Muscle layer of colon (tissue), 2 donors: ENCODE measurements around the gene PALLD.

ENCODE experiments used
- H3K27ac ChIP-seq: one replicate; pipeline ENCODE4 v1.7.0; 2013; ENCODE audit warnings: low read depth, mild to moderate bottlenecking, low read length, moderate library complexity
- H3K27me3 ChIP-seq, 2 donors: one replicate each; pipeline ENCODE4 v1.7.0; 2013; ENCODE audit warnings: low read length in 2 of 2, mild to moderate bottlenecking in 2 of 2; ENCODE audit not compliant: insufficient read depth in 2 of 2, control insufficient read depth in 1 of 2
- H3K36me3 ChIP-seq: one replicate; pipeline ENCODE4 v1.7.0; 2013; ENCODE audit warnings: mild to moderate bottlenecking, low read length; ENCODE audit not compliant: insufficient read depth
- H3K4me1 ChIP-seq: one replicate; pipeline ENCODE4 v1.7.0; 2013; ENCODE audit warnings: mild to moderate bottlenecking, low read length; ENCODE audit not compliant: insufficient read depth
- H3K4me3 ChIP-seq, 2 donors: one replicate each; pipeline ENCODE4 v1.7.0; 2013; ENCODE audit warnings: low read length in 2 of 2, low read depth in 1 of 2, mild to moderate bottlenecking in 1 of 2, moderate library complexity in 1 of 2
- H3K9ac ChIP-seq: one replicate; pipeline ENCODE4 v1.7.0; 2013; ENCODE audit warnings: low read length
- H3K9me3 ChIP-seq: one replicate; pipeline ENCODE4 v1.7.0; 2013; ENCODE audit warnings: mild to moderate bottlenecking, low read length
- donor health status: abdominal sarcoma.
- donor health status: Adenocarcinoma of cecum.

PALLD gene

DNA sequence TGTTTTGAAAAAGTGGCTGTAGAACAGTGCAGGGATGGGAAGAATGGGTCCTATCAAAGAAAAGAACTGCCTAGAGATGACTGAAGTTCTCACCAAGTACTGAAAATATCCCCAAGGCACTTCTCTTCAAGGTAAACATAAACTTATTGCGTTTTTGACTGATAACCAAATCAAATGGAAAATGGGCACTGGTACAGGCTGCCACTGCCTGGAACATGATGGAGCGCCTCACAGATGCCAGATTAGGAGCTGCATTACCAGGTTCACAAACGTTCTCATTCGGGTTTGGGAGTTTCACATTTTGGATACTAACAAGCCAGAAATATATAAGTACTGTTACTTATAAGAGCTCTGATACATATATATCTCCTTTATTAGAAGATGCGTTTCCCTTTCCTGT is 371.9 kb downstream of the PALLD start:
- Histone ChIP-seq H3K27me3 (no peaks in the 10 kb centered on the region), H3K9ac (no peak overlapping the region), H3K27ac (peak overlapping the region; percentile 42), H3K9me3 (no peaks in the 10 kb centered on the region), H3K4me1 (peaks cover 86% of the 10 kb centered on the region), H3K36me3 (peaks cover 10% of the 10 kb centered on the region), H3K4me3 (no peak overlapping the region)

DNA sequence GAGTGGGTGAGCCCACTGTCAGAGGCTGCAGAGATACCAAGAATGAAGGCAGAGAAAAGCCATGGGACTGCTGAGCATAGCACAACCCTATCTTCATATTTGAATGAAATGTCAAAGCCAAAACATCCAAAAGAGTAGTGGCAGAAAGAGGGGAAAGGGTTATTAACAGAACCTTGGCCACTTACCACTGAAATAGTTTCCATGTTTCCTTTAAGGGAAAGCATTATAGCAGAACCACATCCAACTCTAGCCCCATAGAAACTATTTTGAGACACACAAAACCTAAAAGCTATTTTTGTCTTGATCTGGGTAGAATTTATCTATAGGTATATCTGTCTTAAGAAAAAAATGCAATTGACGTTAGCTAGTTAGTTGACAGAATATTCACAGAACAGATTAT is 373.2 kb downstream of the PALLD start:
- H3K9me3 ChIP-seq: no peaks in the 10 kb centered on the region
- no peak overlapping the region for H3K4me3 ChIP-seq
- H3K4me1 ChIP-seq: peaks cover 86% of the 10 kb centered on the region
- no peak overlapping the region for H3K27ac ChIP-seq
- no peak overlapping the region for H3K9ac ChIP-seq
- H3K27me3 ChIP-seq: no peaks in the 10 kb centered on the region
- peaks cover 14% of the 10 kb centered on the region for H3K36me3 ChIP-seq

DNA sequence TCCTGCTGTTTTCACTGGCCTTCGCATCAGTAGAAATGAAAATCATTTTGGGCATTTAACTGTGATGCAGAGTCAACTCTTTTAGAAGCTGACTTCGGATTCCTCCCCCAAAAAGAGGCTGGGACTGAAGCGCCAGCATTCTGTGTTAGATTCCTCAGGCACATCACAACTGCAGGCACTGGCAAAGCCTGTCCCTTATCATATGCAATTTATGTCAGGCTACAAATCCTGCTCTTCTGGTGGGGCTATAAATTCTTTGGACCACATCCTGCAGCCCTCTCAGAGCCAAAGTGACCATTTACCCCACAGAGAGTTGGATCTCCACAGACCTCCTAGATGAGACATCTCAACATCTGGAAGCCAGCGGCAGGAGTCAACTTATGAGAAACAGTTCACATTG is 374.8 kb downstream of the PALLD start:
- H3K27ac ChIP-seq: no peak overlapping the region

DNA sequence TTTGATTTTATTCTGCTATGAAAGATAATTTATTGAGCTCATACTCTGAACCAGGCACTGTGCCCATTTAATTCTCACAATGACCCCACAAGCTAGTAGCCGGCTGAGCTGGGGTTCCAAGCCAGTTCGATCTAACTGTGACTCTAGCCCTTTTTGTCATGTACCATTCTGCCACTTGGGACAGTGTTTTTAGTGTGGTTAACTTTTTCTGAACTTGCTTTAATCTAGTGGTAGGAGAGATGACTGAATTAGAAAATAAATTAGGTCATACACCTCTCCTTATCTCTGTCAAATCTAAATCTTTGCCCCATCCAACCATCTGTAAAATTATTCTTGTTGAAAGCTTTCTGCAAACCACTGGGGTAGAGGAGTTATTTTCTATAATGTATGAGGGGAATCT is 377.2 kb downstream of the PALLD start:
- H3K9me3 ChIP-seq: no peaks in the 10 kb centered on the region
- H3K36me3 ChIP-seq: peaks cover 12% of the 10 kb centered on the region
- H3K27ac ChIP-seq: peak overlapping the region; percentile 1
- no peak overlapping the region for H3K9ac ChIP-seq
- H3K4me1 ChIP-seq: peaks cover 91% of the 10 kb centered on the region
- no peaks in the 10 kb centered on the region for H3K27me3 ChIP-seq
- no peak overlapping the region for H3K4me3 ChIP-seq

More for the DNA sequence above, 374.8 kb downstream of the PALLD start:
- Histone ChIP-seq H3K4me1 (peaks cover 93% of the 10 kb centered on the region), H3K4me3 (peak overlapping the region in 1 of 2 donors; percentile 7), H3K9ac (no peak overlapping the region), H3K9me3 (no peaks in the 10 kb centered on the region), H3K27me3 (no peaks in the 10 kb centered on the region), H3K36me3 (peaks cover 14% of the 10 kb centered on the region)

DNA sequence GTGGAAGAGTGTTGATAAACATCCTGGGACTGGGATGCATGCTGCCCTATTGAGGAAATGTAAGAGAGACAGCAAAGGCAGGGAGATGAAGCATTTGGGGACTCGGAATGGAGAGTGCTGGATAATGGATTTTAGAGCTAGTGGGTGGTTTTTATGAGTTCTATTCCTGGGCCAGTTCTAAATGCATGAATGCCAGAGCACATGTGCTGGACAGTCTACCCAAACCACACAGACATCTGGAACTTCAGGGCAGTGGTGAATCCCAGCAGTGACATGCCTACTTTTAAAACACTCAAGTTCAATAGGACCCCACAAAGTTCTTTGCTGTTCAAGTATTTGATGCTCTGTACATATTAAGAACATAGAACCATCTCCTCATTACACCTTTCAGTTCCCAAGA is 379.3 kb downstream of the PALLD start:
- peaks cover 21% of the 10 kb centered on the region for H3K36me3 ChIP-seq
- H3K4me1 ChIP-seq: peaks cover 92% of the 10 kb centered on the region

DNA sequence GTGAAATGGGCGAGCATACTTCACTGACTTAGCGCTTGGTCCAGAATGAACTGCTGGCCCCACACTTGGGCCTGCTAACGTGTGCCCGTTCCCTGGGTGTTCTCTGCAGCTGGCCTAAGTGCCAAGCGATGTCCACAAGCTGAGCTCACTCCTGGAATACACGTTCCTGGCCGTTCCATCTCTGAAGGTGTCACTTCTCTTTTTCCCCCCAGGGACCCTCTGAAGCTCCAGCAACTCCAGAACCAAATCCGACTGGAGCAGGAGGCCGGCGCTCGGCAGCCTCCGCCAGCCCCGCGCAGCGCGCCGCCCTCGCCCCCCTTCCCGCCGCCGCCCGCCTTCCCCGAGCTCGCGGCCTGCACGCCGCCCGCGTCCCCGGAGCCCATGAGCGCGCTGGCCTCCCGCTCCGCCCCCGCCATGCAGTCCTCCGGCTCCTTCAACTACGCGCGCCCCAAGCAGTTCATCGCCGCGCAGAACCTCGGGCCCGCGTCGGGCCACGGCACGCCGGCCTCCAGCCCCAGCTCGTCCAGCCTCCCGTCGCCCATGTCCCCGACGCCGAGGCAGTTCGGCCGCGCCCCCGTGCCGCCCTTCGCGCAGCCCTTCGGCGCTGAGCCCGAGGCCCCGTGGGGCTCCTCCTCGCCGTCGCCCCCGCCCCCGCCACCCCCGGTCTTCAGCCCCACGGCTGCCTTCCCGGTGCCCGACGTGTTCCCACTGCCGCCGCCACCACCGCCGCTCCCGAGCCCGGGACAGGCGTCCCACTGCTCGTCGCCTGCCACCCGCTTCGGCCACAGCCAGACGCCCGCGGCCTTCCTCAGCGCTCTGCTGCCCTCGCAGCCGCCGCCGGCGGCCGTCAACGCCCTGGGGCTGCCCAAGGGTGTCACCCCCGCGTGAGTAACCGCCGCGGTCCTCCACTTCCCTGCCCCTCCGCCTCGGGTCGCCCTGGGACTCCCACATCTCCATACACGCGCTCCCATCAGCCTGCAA is 380.9 kb downstream of the PALLD start:
- H3K27ac ChIP-seq: peak overlapping the region; percentile 68
- no peaks in the 10 kb centered on the region for H3K9me3 ChIP-seq
- H3K4me1 ChIP-seq: peaks cover 84% of the 10 kb centered on the region
- peaks cover 28% of the 10 kb centered on the region for H3K36me3 ChIP-seq
- peak overlapping the region; percentile 18 to 46 for H3K4me3 ChIP-seq
- H3K9ac ChIP-seq: no peak overlapping the region
- H3K27me3 ChIP-seq: no peaks in the 10 kb centered on the region

More for the DNA sequence above, 379.3 kb downstream of the PALLD start:
- no peak overlapping the region for H3K9ac ChIP-seq
- no peak overlapping the region for H3K4me3 ChIP-seq
- peak overlapping the region; percentile 71 for H3K27ac ChIP-seq
- H3K9me3 ChIP-seq: no peaks in the 10 kb centered on the region
- H3K27me3 ChIP-seq: no peaks in the 10 kb centered on the region

DNA sequence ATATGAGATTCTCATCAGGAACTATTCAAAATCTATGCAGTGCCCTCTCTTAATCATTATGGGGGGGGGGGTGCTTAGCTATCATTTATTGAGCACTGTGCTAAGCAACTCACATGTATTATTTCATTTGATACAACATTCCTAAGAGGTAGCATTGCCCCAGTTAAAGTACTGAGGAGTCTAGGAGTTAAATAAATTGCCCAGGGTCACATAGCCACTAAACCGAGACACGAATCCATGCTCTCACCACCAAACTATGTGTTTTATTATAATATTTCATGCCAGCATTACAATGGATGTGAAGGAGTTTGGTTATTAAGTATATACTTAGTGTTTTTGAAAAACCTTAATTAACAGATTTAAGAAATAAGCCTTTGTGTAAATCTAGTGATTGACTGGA is 381.8 kb downstream of the PALLD start:
- peak overlapping the region; percentile 68 for H3K27ac ChIP-seq

DNA sequence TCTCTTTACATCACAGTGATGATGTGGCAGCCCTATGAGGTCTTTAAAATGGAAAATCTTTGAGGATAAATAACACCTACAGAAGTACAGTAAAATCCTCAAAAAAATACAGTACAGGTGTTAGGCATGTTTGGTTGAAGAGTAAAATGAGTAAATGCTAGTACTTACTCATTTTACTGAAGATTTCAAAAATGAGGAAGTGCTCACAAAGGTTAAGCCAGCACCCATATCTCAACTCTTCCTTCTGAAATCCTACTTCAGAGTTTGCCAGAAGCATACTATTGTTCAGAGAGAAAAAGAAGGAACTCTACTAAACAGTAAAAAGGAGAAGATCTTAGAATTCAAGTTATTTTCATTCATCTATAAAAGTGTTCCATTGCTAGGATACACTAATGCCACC is 382.3 kb downstream of the PALLD start:
- peaks cover 80% of the 10 kb centered on the region for H3K4me1 ChIP-seq
- H3K27ac ChIP-seq: peak overlapping the region; percentile 68
- no peaks in the 10 kb centered on the region for H3K27me3 ChIP-seq
- peaks cover 24% of the 10 kb centered on the region for H3K36me3 ChIP-seq
- H3K9ac ChIP-seq: peak overlapping the region; percentile 36
- H3K4me3 ChIP-seq: no peak overlapping the region
- no peaks in the 10 kb centered on the region for H3K9me3 ChIP-seq

More for the DNA sequence above, 381.8 kb downstream of the PALLD start:
- peaks cover 28% of the 10 kb centered on the region for H3K36me3 ChIP-seq
- H3K4me1 ChIP-seq: peaks cover 82% of the 10 kb centered on the region
- H3K9me3 ChIP-seq: no peaks in the 10 kb centered on the region
- H3K9ac ChIP-seq: peak overlapping the region; percentile 36
- no peaks in the 10 kb centered on the region for H3K27me3 ChIP-seq
- peak overlapping the region in 1 of 2 donors; percentile 16 for H3K4me3 ChIP-seq

DNA sequence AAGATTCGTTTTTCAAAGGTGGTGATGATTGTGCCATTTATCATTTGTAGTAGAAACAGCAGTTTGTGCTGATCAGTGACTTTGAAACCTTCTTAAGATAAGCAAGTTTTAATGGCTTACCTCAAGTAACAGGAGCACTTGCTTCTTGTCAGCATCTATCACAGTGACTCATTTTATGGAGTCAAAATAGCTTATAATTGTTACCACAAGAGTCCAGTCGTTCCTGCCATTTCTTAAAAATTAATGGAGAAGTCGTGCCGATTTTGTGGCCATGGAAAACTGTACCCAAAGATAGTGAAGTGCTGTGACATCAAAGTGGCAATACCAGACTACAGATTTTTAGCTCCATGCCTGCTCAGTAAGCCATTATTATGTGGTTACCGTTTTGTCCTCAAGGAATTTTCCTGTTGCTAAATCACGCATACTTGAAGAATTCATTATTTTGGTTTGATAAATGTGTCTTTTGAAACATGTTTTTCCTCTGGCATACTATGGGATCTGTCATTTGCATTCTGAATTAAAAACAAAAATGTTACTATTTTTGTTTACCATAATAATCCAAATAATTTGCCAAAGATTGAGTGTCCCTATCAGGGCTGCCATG is 383.3 kb downstream of the PALLD start:
- Histone ChIP-seq H3K27me3 (no peaks in the 10 kb centered on the region), H3K9ac (no peak overlapping the region), H3K27ac (peak overlapping the region; percentile 31), H3K4me1 (peaks cover 76% of the 10 kb centered on the region), H3K9me3 (no peaks in the 10 kb centered on the region), H3K36me3 (peaks cover 34% of the 10 kb centered on the region), H3K4me3 (no peak overlapping the region)

DNA sequence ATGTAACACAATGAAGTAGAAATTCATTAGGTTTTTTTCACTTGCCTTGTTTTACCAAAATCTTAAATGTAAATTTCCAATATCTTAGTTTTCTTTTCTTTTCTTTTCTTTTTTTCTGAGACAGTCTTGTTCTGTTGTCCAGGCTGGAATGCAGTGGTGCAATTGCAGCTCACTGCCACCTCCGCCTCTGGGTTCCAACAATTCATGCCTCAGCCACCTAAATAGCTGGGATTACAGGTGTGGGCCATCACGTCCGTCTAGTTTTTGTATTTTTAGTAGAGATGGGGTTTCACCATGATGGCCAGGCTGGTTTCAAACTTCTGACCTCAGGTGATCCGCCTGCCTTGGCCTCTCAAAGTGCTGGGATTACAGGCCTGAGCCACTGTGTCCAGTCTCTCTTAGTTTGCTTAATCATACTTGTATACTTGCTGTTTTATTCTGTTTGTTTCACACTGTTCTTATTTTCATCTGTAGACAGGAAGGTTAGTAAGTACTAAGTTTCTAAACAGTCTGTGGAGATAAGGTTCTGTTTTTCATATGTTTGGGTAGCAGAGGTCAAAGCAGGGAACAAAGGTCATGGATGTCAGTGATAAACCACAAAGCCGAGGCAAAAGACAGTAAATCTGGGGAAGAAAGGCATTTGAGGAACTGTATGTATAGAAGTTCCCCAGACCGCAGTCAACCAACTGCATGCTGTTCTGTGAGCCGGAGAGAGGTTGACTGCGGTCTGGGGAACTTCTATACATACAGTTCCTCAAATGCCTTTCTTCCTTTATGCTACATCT is 384.2 kb downstream of the PALLD start:
- Histone ChIP-seq H3K27ac (peak overlapping the region; percentile 10), H3K4me1 (peaks cover 68% of the 10 kb centered on the region), H3K9ac (no peak overlapping the region), H3K9me3 (no peaks in the 10 kb centered on the region), H3K27me3 (no peaks in the 10 kb centered on the region), H3K4me3 (no peak overlapping the region), H3K36me3 (peaks cover 35% of the 10 kb centered on the region)

DNA sequence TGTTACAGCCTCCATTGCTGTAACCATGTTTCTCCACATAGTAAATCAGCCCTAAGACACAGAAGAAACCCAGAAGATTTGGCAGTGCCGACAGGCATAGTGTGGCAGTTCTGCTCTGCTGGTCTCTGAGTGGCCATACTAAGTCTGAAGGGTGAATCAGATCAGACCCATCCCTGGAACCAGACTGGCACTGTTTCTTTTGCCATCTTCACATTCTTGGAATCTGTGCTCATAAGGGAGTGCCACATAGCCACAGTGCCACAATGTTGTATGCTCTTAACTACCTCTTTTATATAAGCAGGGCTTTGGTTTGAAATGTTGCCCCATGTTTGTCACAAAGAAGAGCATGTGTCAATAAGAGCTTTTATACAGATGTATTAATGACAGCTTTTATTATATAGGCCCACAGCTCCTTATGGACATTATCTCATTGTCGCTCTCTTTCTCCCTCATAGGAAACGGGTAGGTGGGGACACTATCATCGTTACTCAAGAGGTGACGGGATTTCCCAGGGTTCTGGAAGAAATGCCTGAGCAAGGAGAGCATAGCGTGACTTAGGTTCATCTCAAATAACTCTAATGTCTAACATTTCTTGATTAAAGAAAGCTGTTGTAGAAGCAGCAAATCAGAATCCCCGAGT is 385.0 kb downstream of the PALLD start:
- H3K9ac ChIP-seq: no peak overlapping the region
- peaks cover 59% of the 10 kb centered on the region for H3K4me1 ChIP-seq
- peaks cover 35% of the 10 kb centered on the region for H3K36me3 ChIP-seq
- no peaks in the 10 kb centered on the region for H3K9me3 ChIP-seq
- no peak overlapping the region for H3K27ac ChIP-seq
- H3K4me3 ChIP-seq: no peak overlapping the region
- H3K27me3 ChIP-seq: no peaks in the 10 kb centered on the region
